WTC11 (cell line): ENCODE results near the gene KLK14. TPM values are rescaled to one million over a fixed set of nuclear protein-coding genes. Genes with fewer than 3 reads are reported as not detected.

Experiments used
- ATAC-seq: fragments of 200-7000 bp; cut with Tn5 transposase; 2 replicates; pipeline ENCODE4 v1.10.0; 2021; ENCODE audit warnings: mild to moderate bottlenecking, moderate library complexity
- CTCF ChIA-PET: fragments of 300-600 bp; sonication (Branson Sonifier 250); formaldehyde crosslinking; loops from one replicate; lab custom pipeline; 2021; ENCODE audit warnings: antibody characterized with exemption; lab: Charles Lee
- POLR2A ChIA-PET: fragments of 350-600 bp; sonication (Branson Sonifier 250); formaldehyde crosslinking; loops from one replicate; lab custom pipeline; 2021; ENCODE audit warnings: antibody characterized with exemption; lab: Charles Lee
- DNase-seq: peaks from one replicate; pipeline ENCODE4 v3.0.0; 2021; ENCODE audit warnings: low spot score
- H3K27ac Mint-ChIP-seq: 2 replicates; pipeline ENCODE4 v1.8.0; 2021; ENCODE audit warnings: mixed read lengths
- H3K27me3 Mint-ChIP-seq: 2 replicates; pipeline ENCODE4 v1.8.0; 2021; ENCODE audit warnings: low read depth, mild to moderate bottlenecking, moderate library complexity, mixed read lengths
- H3K36me3 Mint-ChIP-seq: 2 replicates; pipeline ENCODE4 v1.8.0; 2021; ENCODE audit warnings: mixed read lengths
- H3K4me1 Mint-ChIP-seq: 2 replicates; pipeline ENCODE4 v1.8.0; 2022; ENCODE audit warnings: mixed read lengths
- H3K4me3 Mint-ChIP-seq: 2 replicates; pipeline ENCODE4 v1.8.0; 2021; ENCODE audit warnings: mild to moderate bottlenecking, moderate library complexity, mixed read lengths
- H3K9me3 Mint-ChIP-seq: 2 replicates; pipeline ENCODE4 v1.8.0; 2021; ENCODE audit warnings: mixed read lengths
- ATF6 ChIP-seq: sonication (generic); formaldehyde crosslinking; IDR thresholded peaks from 2 replicates; pipeline ENCODE4 v1.8.1; 2023; ENCODE audit warnings: mild to moderate bottlenecking, missing genetic modification reagents
- CREB1 ChIP-seq: sonication (generic); formaldehyde crosslinking; IDR thresholded peaks from 2 replicates; pipeline ENCODE4 v1.8.0; 2023; ENCODE audit warnings: mild to moderate bottlenecking, missing genetic modification reagents
- E2F1 ChIP-seq: sonication (generic); formaldehyde crosslinking; IDR thresholded peaks from 2 replicates; pipeline ENCODE4 v1.8.0; 2022; ENCODE audit warnings: mild to moderate bottlenecking, missing genetic modification reagents
- FOXP1 ChIP-seq: sonication (generic); formaldehyde crosslinking; IDR thresholded peaks from 2 replicates; pipeline ENCODE4 v1.8.0; 2022; ENCODE audit warnings: missing genetic modification reagents, mild to moderate bottlenecking, moderate library complexity, borderline replicate concordance
- IRF1 ChIP-seq: sonication (generic); formaldehyde crosslinking; IDR thresholded peaks from 2 replicates; pipeline ENCODE4 v1.8.0; 2023; ENCODE audit warnings: missing genetic modification reagents
- IRF2 ChIP-seq: sonication (generic); formaldehyde crosslinking; IDR thresholded peaks from 2 replicates; pipeline ENCODE4 v1.8.0; 2022; ENCODE audit warnings: low read depth, missing genetic modification reagents, borderline replicate concordance
- JAZF1 ChIP-seq: fragments of 250-450 bp; sonication (Bioruptor Pico); IDR thresholded peaks from 2 replicates; pipeline ENCODE4 v1.9.0; 2021; ENCODE audit warnings: moderate library complexity, mild to moderate bottlenecking, inconsistent platforms
- KAT7 ChIP-seq: sonication (generic); formaldehyde crosslinking; IDR thresholded peaks from 2 replicates; pipeline ENCODE4 v1.8.1; 2023; ENCODE audit warnings: missing genetic modification reagents, mild to moderate bottlenecking, borderline replicate concordance
- NR3C1 ChIP-seq: sonication (generic); formaldehyde crosslinking; conservative IDR thresholded peaks from 2 replicates; pipeline ENCODE4 v1.8.1; 2023; ENCODE audit warnings: low read depth, mild to moderate bottlenecking, missing genetic modification reagents
- PREB ChIP-seq: sonication (generic); formaldehyde crosslinking; IDR thresholded peaks from 2 replicates; pipeline ENCODE4 v1.8.1; 2022; ENCODE audit warnings: mild to moderate bottlenecking, missing genetic modification reagents, moderate library complexity, borderline replicate concordance
- RELA ChIP-seq: sonication (generic); formaldehyde crosslinking; IDR thresholded peaks from 2 replicates; pipeline ENCODE4 v1.8.1; 2022; ENCODE audit warnings: missing genetic modification reagents, mild to moderate bottlenecking, borderline replicate concordance
- SMAD4 ChIP-seq: sonication (generic); formaldehyde crosslinking; IDR thresholded peaks from 2 replicates; pipeline ENCODE4 v1.8.0; 2022; ENCODE audit warnings: mild to moderate bottlenecking, missing genetic modification reagents
- USF1 ChIP-seq: sonication (generic); formaldehyde crosslinking; IDR thresholded peaks from 2 replicates; pipeline ENCODE4 v1.8.0; 2022; ENCODE audit warnings: mild to moderate bottlenecking, missing genetic modification reagents
- ZNF317 ChIP-seq: sonication (generic); formaldehyde crosslinking; IDR thresholded peaks from 2 replicates; pipeline ENCODE4 v1.8.1; 2023; ENCODE audit warnings: low read depth, mild to moderate bottlenecking, moderate library complexity, missing genetic modification reagents, borderline replicate concordance
- ZNF423 ChIP-seq: fragments of 250-450 bp; sonication (Bioruptor Pico); IDR thresholded peaks from 2 replicates; pipeline ENCODE4 v2.1.2; 2022; ENCODE audit warnings: mild to moderate bottlenecking, moderate library complexity
- total RNA-seq: library from RNA; stranded (reverse); gene quantifications from 3 replicates; pipeline ENCODE4 v1.2.3, GENCODE V29; 2021

KLK14 gene
- total RNA-seq, 1 experiment from 2014 or later, result 1.1 TPM

GRCh38 chr19:51102991-51103390, 20.3 kb upstream of the KLK14 start:
- DNase-seq, result no peak
- Mint-ChIP-seq H3K27me3 (no peaks in the 10 kb centered on the region), H3K9me3 (no peaks in the 10 kb centered on the region), H3K36me3 (peaks cover 7% of the 10 kb centered on the region; the same call in 1 of the 2 replicates), H3K27ac (no peak overlapping the region), H3K4me3 (no peak overlapping the region), H3K4me1 (peaks cover 5% of the 10 kb centered on the region)
- ChIA-PET CTCF (no interaction called here), POLR2A (no interaction called here)
- TF ChIP-seq ZNF317 (CRISPR knock-in tag), result no peak
- no peak for TF ChIP-seq SMAD4
- TF ChIP-seq KAT7 (CRISPR knock-in tag), result no peak
- no peak for TF ChIP-seq PREB (CRISPR knock-in tag)
- TF ChIP-seq FOXP1 (CRISPR knock-in tag), result no peak
- no peak for TF ChIP-seq RELA (CRISPR knock-in tag)
- TF ChIP-seq NR3C1 (CRISPR knock-in tag), result no peak
- TF ChIP-seq ATF6, result no peak
- TF ChIP-seq CREB1 (CRISPR knock-in tag), result no peak
- no peak for TF ChIP-seq IRF2
- no peak for ATAC-seq

GRCh38 chr19:51101171-51101865, 18.6 kb upstream of the KLK14 start:
- ChIA-PET POLR2A (no interaction called here), CTCF (interaction anchor here (2.5 kb wide), 1 partner anchor 85 kb away, joined by 17 read pairs; no protein-coding TSS in a partner anchor)
- no peaks in the 10 kb centered on the region for H3K4me1 Mint-ChIP-seq
- DNase-seq, result no peak
- no peak for TF ChIP-seq JAZF1 (CRISPR knock-in tag)
- TF ChIP-seq IRF1 (CRISPR knock-in tag), result no peak
- TF ChIP-seq ZNF423 (CRISPR knock-in tag), result no peak
- TF ChIP-seq RELA (CRISPR knock-in tag), result no peak
- no peak for TF ChIP-seq E2F1 (CRISPR knock-in tag)
- no peak for TF ChIP-seq ATF6
- no peak for TF ChIP-seq USF1 (CRISPR knock-in tag)
- no peak overlapping the region for H3K27ac Mint-ChIP-seq
- no peak overlapping the region for H3K4me3 Mint-ChIP-seq
- no peak for ATAC-seq
- H3K9me3 Mint-ChIP-seq, result no peaks in the 10 kb centered on the region
- H3K36me3 Mint-ChIP-seq, result peaks cover 7% of the 10 kb centered on the region; the same call in 1 of the 2 replicates
- H3K27me3 Mint-ChIP-seq, result no peaks in the 10 kb centered on the region
